ENCODE data around the gene MTFR1L.

Gene MTFR1L

GRCh38 chr1:25864434-25864833 lies 44.7 kb downstream of the MTFR1L start:
- Histone ChIP-seq H3K36me3 (peaks cover 11% of the 10 kb centered on the region), H3K4me3 (ENCODE audit: low read depth in 1 of 2, low read length in 1 of 2) (no peak overlapping the region), H3K4me1 (ENCODE audit: control insufficient read depth in 1 of 2, insufficient read depth in 1 of 2, low read depth in 1 of 2, low read length in 1 of 2) (peaks cover 37 to 46% of the 10 kb centered on the region in 2 experiments), H3K9me3 (no peaks in the 10 kb centered on the region), H3K27me3 (no peaks in the 10 kb centered on the region), H3K27ac (no peak overlapping the region)
- no peak for TF ChIP-seq CTCF (IDR thresholded peaks at IDR 0.05)

GRCh38 chr1:25866288-25866687 lies 46.5 kb downstream of the MTFR1L start:
- H3K4me3 ChIP-seq (ENCODE audit: low read depth in 1 of 2, low read length in 1 of 2), result no peak overlapping the region
- H3K4me1 ChIP-seq (ENCODE audit: control insufficient read depth in 1 of 2, insufficient read depth in 1 of 2, low read depth in 1 of 2, low read length in 1 of 2), result peaks cover 31 to 39% of the 10 kb centered on the region in 2 experiments
- H3K27me3 ChIP-seq, result no peaks in the 10 kb centered on the region
- H3K36me3 ChIP-seq, result peaks cover 11% of the 10 kb centered on the region
- no peak for TF ChIP-seq CTCF (IDR thresholded peaks at IDR 0.05)
- no peak overlapping the region for H3K27ac ChIP-seq
- no peaks in the 10 kb centered on the region for H3K9me3 ChIP-seq

GRCh38 chr1:25867210-25867991 lies 47.6 kb downstream of the MTFR1L start:
- Histone ChIP-seq H3K27me3 (no peaks in the 10 kb centered on the region), H3K9me3 (no peaks in the 10 kb centered on the region), H3K27ac (no peak overlapping the region), H3K4me3 (ENCODE audit: low read depth in 1 of 2, low read length in 1 of 2) (no peak overlapping the region), H3K4me1 (ENCODE audit: control insufficient read depth in 1 of 2, insufficient read depth in 1 of 2, low read depth in 1 of 2, low read length in 1 of 2) (peaks cover 30 to 34% of the 10 kb centered on the region in 2 experiments), H3K36me3 (peaks cover 9% of the 10 kb centered on the region)
- TF ChIP-seq CTCF (IDR thresholded peaks at IDR 0.05), result no peak

GRCh38 chr1:25869909-25870606 lies 50.3 kb downstream of the MTFR1L start:
- no peak for TF ChIP-seq CTCF (IDR thresholded peaks at IDR 0.05)
- no peak overlapping the region for H3K4me3 ChIP-seq (ENCODE audit: low read depth in 1 of 2, low read length in 1 of 2)
- H3K4me1 ChIP-seq (ENCODE audit: control insufficient read depth in 1 of 2, insufficient read depth in 1 of 2, low read depth in 1 of 2, low read length in 1 of 2), result peaks cover 52 to 53% of the 10 kb centered on the region in 2 experiments
- H3K27me3 ChIP-seq, result no peaks in the 10 kb centered on the region
- no peaks in the 10 kb centered on the region for H3K9me3 ChIP-seq
- no peak overlapping the region for H3K27ac ChIP-seq
- H3K36me3 ChIP-seq, result no peaks in the 10 kb centered on the region

- Histone ChIP-seq H3K4me3 (ENCODE audit: low read depth in 1 of 2, low read length in 1 of 2) (no peak overlapping the region), H3K27me3 (no peaks in the 10 kb centered on the region), H3K9me3 (no peaks in the 10 kb centered on the region), H3K36me3 (no peaks in the 10 kb centered on the region), H3K4me1 (ENCODE audit: control insufficient read depth in 1 of 2, insufficient read depth in 1 of 2, low read depth in 1 of 2, low read length in 1 of 2) (peaks cover 54 to 57% of the 10 kb centered on the region in 2 experiments), H3K27ac (no peak overlapping the region)
- no peak for TF ChIP-seq CTCF (IDR thresholded peaks at IDR 0.05)
Observed at GRCh38 chr1:25870614-25871013, 50.9 kb downstream of the MTFR1L start.
